DOHH2 (cell line): ENCODE results near the gene TSHZ3.

Experiments
- H3F3A ChIP-seq: fragments of 200-600 bp; sonication (generic), shearing (Covaris generic); 2 replicates; pipeline ENCODE4 v1.6.0; 2016; ENCODE audit warnings: antibody characterized with exemption, mild to moderate bottlenecking; ENCODE audit not compliant: control insufficient read depth, insufficient read depth
- H3K27ac ChIP-seq: fragments of 200-600 bp; sonication (generic); 2 replicates; pipeline ENCODE4 v1.5.1; 2014; ENCODE audit warnings: low read depth, mild to moderate bottlenecking, low read length, moderate library complexity
- H3K27me3 ChIP-seq: fragments of 200-600 bp; sonication (generic); 2 replicates; pipeline ENCODE4 v1.6.1; 2014; ENCODE audit warnings: mild to moderate bottlenecking, low read length, mixed read lengths; ENCODE audit not compliant: control insufficient read depth
- H3K36me3 ChIP-seq: fragments of 200-600 bp; sonication (generic); 2 replicates; pipeline ENCODE4 v1.6.1; 2014; ENCODE audit warnings: mild to moderate bottlenecking, low read length, moderate library complexity, mixed read lengths; ENCODE audit not compliant: control insufficient read depth
- H3K4me1 ChIP-seq: fragments of 200-600 bp; sonication (generic); 2 replicates; pipeline ENCODE4 v1.6.1; 2014; ENCODE audit warnings: mild to moderate bottlenecking, low read length, mixed read lengths; ENCODE audit not compliant: control insufficient read depth
- H3K4me2 ChIP-seq: fragments of 200-600 bp; sonication (generic); 2 replicates; pipeline ENCODE4 v1.6.0; 2014; ENCODE audit warnings: mild to moderate bottlenecking, low read length, moderate library complexity
- H3K4me3 ChIP-seq: fragments of 200-600 bp; sonication (generic); 2 replicates; pipeline ENCODE4 v1.5.1; 2014; ENCODE audit warnings: mild to moderate bottlenecking, low read length, mixed read lengths
- H3K79me2 ChIP-seq: fragments of 200-600 bp; sonication (generic); 2 replicates; pipeline ENCODE4 v1.6.1; 2014; ENCODE audit warnings: mild to moderate bottlenecking, low read length, mixed read lengths; ENCODE audit not compliant: control insufficient read depth
- H3K9me2 ChIP-seq: fragments of 200-600 bp; sonication (generic); replicated peaks from 2 replicates; pipeline ENCODE4 v1.6.1; 2014; ENCODE audit warnings: mild to moderate bottlenecking, low read length, mixed read lengths; ENCODE audit not compliant: control insufficient read depth
- H3K9me3 ChIP-seq: fragments of 200-600 bp; sonication (generic); 2 replicates; pipeline ENCODE4 v1.6.1; 2014; ENCODE audit warnings: antibody characterized with exemption, low read length, mixed read lengths; ENCODE audit not compliant: control insufficient read depth, insufficient read depth
- H4K20me1 ChIP-seq: fragments of 200-600 bp; sonication (generic); 2 replicates; pipeline ENCODE4 v1.6.0; 2014; ENCODE audit warnings: low read depth, mild to moderate bottlenecking, antibody characterized with exemption, low read length, moderate library complexity; ENCODE audit not compliant: control insufficient read depth, insufficient read depth
- CTCF ChIP-seq: fragments of 200-600 bp; sonication (generic); IDR thresholded peaks from one replicate; pipeline ENCODE4 v1.5.1; 2014; ENCODE audit warnings: antibody characterized with exemption, mild to moderate bottlenecking, low read depth, low read length; ENCODE audit not compliant: poor library complexity, severe bottlenecking
- EZH2phosphoT487 ChIP-seq: fragments of 200-600 bp; sonication (generic); IDR thresholded peaks from 2 replicates; pipeline ENCODE4 v1.6.1; 2017; ENCODE audit warnings: borderline replicate concordance, mild to moderate bottlenecking, antibody characterized with exemption, low read length, moderate library complexity, mixed read lengths

Gene TSHZ3

GRCh38 chr19:31260171-31260933 is 88.9 kb downstream of the TSHZ3 start:
- Histone ChIP-seq H3K4me3 (no peak overlapping the region), H4K20me1 (no peaks in the 10 kb centered on the region), H3K9me3 (peaks cover 5% of the 10 kb centered on the region; the same call in 1 of the 2 replicates), H3K4me1 (no peaks in the 10 kb centered on the region), H3K4me2 (no peak overlapping the region), H3K9me2 (no peaks in the 10 kb centered on the region), H3F3A (no peaks in the 10 kb centered on the region), H3K36me3 (no peaks in the 10 kb centered on the region), H3K79me2 (no peaks in the 10 kb centered on the region), H3K27me3 (no peaks in the 10 kb centered on the region), H3K27ac (no peak overlapping the region)
- no peak for TF ChIP-seq CTCF
- no peak for TF ChIP-seq EZH2phosphoT487

- H3K4me2 ChIP-seq: no peak overlapping the region
- H3K9me2 ChIP-seq: no peaks in the 10 kb centered on the region
- H3K4me1 ChIP-seq: no peaks in the 10 kb centered on the region
- no peaks in the 10 kb centered on the region for H3K27me3 ChIP-seq
- no peaks in the 10 kb centered on the region for H3K79me2 ChIP-seq
- TF ChIP-seq CTCF (no peak), EZH2phosphoT487 (no peak)
- peaks cover 5% of the 10 kb centered on the region; the same call in 1 of the 2 replicates for H3K9me3 ChIP-seq
- no peak overlapping the region for H3K27ac ChIP-seq
- H3K4me3 ChIP-seq: no peak overlapping the region
- no peaks in the 10 kb centered on the region for H4K20me1 ChIP-seq
- H3F3A ChIP-seq: no peaks in the 10 kb centered on the region
- H3K36me3 ChIP-seq: no peaks in the 10 kb centered on the region
Measured at GRCh38 chr19:31258211-31259052, 90.8 kb downstream of the TSHZ3 start.

- no peak overlapping the region for H3K27ac ChIP-seq
- TF ChIP-seq EZH2phosphoT487 (no peak), CTCF (no peak)
Measured at GRCh38 chr19:31257426-31258130, 91.7 kb downstream of the TSHZ3 start.

More at GRCh38 chr19:31257426-31258130, 91.7 kb downstream of the TSHZ3 start:
- H4K20me1 ChIP-seq: no peaks in the 10 kb centered on the region
- H3F3A ChIP-seq: no peaks in the 10 kb centered on the region
- no peaks in the 10 kb centered on the region; the same call in 1 of the 2 replicates for H3K9me3 ChIP-seq
- H3K4me3 ChIP-seq: no peak overlapping the region
- no peaks in the 10 kb centered on the region for H3K27me3 ChIP-seq
- H3K4me2 ChIP-seq: no peak overlapping the region
- H3K4me1 ChIP-seq: no peaks in the 10 kb centered on the region
- no peaks in the 10 kb centered on the region for H3K9me2 ChIP-seq
- H3K79me2 ChIP-seq: no peaks in the 10 kb centered on the region
- H3K36me3 ChIP-seq: no peaks in the 10 kb centered on the region
